Testis (tissue), 3 donors: ENCODE results near the gene SLC12A3. TPM values are rescaled to one million over a fixed set of nuclear protein-coding genes. Genes with fewer than 3 reads are reported as not detected.

Source experiments
- DNase-seq: peaks from one replicate; pipeline ENCODE4 v3.0.0-alpha.2; 2019
- H3K27ac ChIP-seq, 2 donors: fragments of 200-600 bp; sonication (generic); one replicate each; pipeline ENCODE4 v1.5.1; 2019
- H3K27me3 ChIP-seq: fragments of 200-600 bp; sonication (generic); one replicate; pipeline ENCODE4 v1.5.1; 2019
- H3K36me3 ChIP-seq: fragments of 200-600 bp; sonication (generic); one replicate; pipeline ENCODE4 v1.5.1; 2017; ENCODE audit warnings: low read depth; ENCODE audit errors: missing control alignments
- H3K4me1 ChIP-seq: fragments of 200-600 bp; sonication (generic); one replicate; pipeline ENCODE4 v1.5.1; 2019
- H3K4me3 ChIP-seq, 2 donors: fragments of 200-600 bp; sonication (generic); one replicate each; pipeline ENCODE4 v1.5.1; 2017 to 2019
- H3K9me3 ChIP-seq: fragments of 200-600 bp; sonication (generic); one replicate; pipeline ENCODE4 v1.5.1; 2017
- POLR2A ChIP-seq: fragments of 450-650 bp; IDR thresholded peaks from one replicate; pipeline ENCODE4 v1.6.1; 2017; ENCODE audit warnings: antibody characterized with exemption, mild to moderate bottlenecking, moderate library complexity
- WGBS, 2 donors: methylation state at CpG; one replicate each; pipeline ENCODE4 v1.1.5; 2018; 5-methylcytosine and 5-hydroxymethylcytosine counted together
- intact Hi-C: fragments of 100-400 bp; cut with DNase I; formaldehyde crosslinking; loops from one replicate; pipeline ENCODE4 v1.15.1; 2023; ENCODE audit warnings: low total_unique reads
- polyA plus RNA-seq: library from polyadenylated mRNA; stranded (reverse); fragments of 350-450 nt; fragmentation: Illumina TruSeq; extraction: RNeasy Lipid Tissue Mini Kit (QIAGEN cat#74804); gene quantifications from one replicate; pipeline ENCODE4 v1.2.3, GENCODE V29; 2014; ENCODE audit warnings: low read depth, low replicate concordance; ENCODE audit not compliant: insufficient read depth
- total RNA-seq, 2 donors: library from RNA; depleted of rRNA; stranded (reverse); fragments of >200 nt; gene quantifications; one replicate each; pipeline ENCODE4 v1.2.3, GENCODE V29; 2016
- TF ChIP-seq, protein P1 (sequence below), 3 experiments: fragments of 450-650 bp in 2 of 3; fragments of 200-600 bp in 1 of 3; sonication (generic) in 1 of 3; IDR thresholded peaks; one replicate each; pipeline ENCODE4 v1.5.1; 2016 to 2019; ENCODE audit warnings: antibody characterized with exemption in 3 of 3, mild to moderate bottlenecking in 2 of 3, moderate library complexity in 1 of 3

SLC12A3 gene
- total and polyA plus RNA-seq, 3 donors from 2014 or later = 0.16 to 1.1 (median 0.16) TPM

DNA sequence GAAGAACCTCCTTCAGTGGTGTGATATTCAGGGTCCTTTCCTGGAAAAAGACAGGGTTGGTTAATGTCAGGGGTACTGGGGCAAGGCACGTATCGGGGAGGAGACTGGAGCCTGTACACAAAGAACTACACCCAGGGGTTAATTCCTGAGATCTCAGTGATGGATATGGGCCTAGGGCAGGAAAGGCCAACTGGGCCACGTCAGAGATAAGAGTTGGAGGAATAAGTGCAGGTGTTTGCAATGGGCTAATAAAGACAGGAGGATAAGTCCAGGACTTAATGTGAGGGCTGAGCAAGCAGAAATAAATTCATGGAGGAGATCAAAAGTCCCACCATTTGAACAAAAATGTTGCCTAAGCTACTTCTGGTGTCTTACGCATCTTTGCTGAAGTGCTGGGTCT, 56.6 kb downstream of the SLC12A3 start:
- DNase-seq = no peak
- Histone ChIP-seq H3K27ac (no peak overlapping the region), H3K4me1 (no peaks in the 10 kb centered on the region), H3K9me3 (no peaks in the 10 kb centered on the region), H3K27me3 (no peaks in the 10 kb centered on the region), H3K4me3 (no peak overlapping the region), H3K36me3 (no peaks in the 10 kb centered on the region)
- WGBS, 2 donors = 83 to 86% methylated on average over 4 of the region's 4 CpGs
- no peak for TF ChIP-seq POLR2A
- TF ChIP-seq, protein P1, sequence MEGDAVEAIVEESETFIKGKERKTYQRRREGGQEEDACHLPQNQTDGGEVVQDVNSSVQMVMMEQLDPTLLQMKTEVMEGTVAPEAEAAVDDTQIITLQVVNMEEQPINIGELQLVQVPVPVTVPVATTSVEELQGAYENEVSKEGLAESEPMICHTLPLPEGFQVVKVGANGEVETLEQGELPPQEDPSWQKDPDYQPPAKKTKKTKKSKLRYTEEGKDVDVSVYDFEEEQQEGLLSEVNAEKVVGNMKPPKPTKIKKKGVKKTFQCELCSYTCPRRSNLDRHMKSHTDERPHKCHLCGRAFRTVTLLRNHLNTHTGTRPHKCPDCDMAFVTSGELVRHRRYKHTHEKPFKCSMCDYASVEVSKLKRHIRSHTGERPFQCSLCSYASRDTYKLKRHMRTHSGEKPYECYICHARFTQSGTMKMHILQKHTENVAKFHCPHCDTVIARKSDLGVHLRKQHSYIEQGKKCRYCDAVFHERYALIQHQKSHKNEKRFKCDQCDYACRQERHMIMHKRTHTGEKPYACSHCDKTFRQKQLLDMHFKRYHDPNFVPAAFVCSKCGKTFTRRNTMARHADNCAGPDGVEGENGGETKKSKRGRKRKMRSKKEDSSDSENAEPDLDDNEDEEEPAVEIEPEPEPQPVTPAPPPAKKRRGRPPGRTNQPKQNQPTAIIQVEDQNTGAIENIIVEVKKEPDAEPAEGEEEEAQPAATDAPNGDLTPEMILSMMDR (IDR thresholded peaks at IDR 0.05) = no peak
- intact Hi-C loops = no loop called here

DNA sequence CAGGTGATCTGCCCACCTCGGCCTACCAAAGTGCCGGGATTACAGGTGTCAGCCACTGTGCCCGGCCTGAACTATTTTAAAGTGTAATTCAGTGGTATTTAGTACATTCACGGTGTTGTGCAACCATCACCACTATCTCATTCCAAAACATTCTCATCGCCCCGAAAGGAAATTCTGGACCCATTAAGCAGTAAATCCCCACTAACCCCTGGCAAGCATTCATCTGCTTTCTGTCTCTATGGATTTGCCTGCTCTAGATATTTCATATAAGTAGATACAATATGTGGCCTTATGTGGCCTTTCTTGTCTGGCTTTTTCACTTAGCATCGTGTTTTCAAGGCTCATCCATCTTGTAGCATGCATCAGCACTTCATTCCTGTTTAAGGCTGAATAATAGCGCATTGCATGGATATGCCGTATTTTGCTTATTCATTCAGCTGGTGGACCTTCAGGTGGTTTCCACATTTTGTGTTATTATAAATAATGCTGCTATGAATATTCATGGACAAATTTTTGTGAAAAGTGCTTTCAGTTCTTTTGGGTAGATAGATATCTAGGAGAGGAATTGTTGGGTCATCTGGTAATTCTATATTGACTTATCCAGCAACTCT, 58.6 kb downstream of the SLC12A3 start:
- H3K27me3 ChIP-seq = no peaks in the 10 kb centered on the region
- no peak overlapping the region for H3K27ac ChIP-seq
- no peaks in the 10 kb centered on the region for H3K36me3 ChIP-seq
- intact Hi-C loops = no loop called here
- no peak for DNase-seq
- TF ChIP-seq POLR2A = no peak
- TF ChIP-seq, protein P1 (IDR thresholded peaks at IDR 0.05) = no peak
- WGBS, 2 donors = 92 to 95% methylated on average over 9 of the region's 9 CpGs
- no peak overlapping the region for H3K4me3 ChIP-seq
- H3K4me1 ChIP-seq = no peaks in the 10 kb centered on the region
- no peaks in the 10 kb centered on the region for H3K9me3 ChIP-seq

GRCh38 chr16:56927471-56927870, 62.5 kb downstream of the SLC12A3 start:
- TF ChIP-seq POLR2A = no peak
- TF ChIP-seq, protein P1 (IDR thresholded peaks at IDR 0.05) = no peak
- no peak for DNase-seq
- Histone ChIP-seq H3K4me1 (peaks cover 7% of the 10 kb centered on the region), H3K9me3 (no peaks in the 10 kb centered on the region), H3K27ac (no peak overlapping the region), H3K4me3 (no peak overlapping the region), H3K36me3 (no peaks in the 10 kb centered on the region), H3K27me3 (no peaks in the 10 kb centered on the region)
- intact Hi-C loops = no loop called here
- 60 to 62% methylated on average over 2 of the region's 2 CpGs for WGBS, 2 donors

- 93 to 97% methylated on average over 4 of the region's 4 CpGs for WGBS, 2 donors
- intact Hi-C loops = no loop called here
- H3K27me3 ChIP-seq = no peaks in the 10 kb centered on the region
- H3K36me3 ChIP-seq = no peaks in the 10 kb centered on the region
- TF ChIP-seq, protein P1 (IDR thresholded peaks at IDR 0.05) = no peak
- no peak for TF ChIP-seq POLR2A
- H3K4me3 ChIP-seq = no peak overlapping the region
- H3K27ac ChIP-seq = no peak overlapping the region
- DNase-seq = no peak
- H3K4me1 ChIP-seq = peaks cover 7% of the 10 kb centered on the region
- no peaks in the 10 kb centered on the region for H3K9me3 ChIP-seq
These were observed 64.6 kb downstream of the SLC12A3 start for GRCh38 chr16:56929639-56930038.
